Stimulated activated CD8-positive, alpha-beta memory T cell treated with anti-CD3 and anti-CD28 coated beads, Interleukin-12 subunit alpha, Interleukin-12 subunit beta, amount 100 ng/mL, for 4 hours (primary cell): ENCODE data around the gene TIMM21.

ENCODE experiments used
- DNase-seq: peaks from one replicate; pipeline ENCODE4 v3.0.0-alpha.2; 2020; ENCODE audit warnings: low read depth

The TIMM21 gene

DNA sequence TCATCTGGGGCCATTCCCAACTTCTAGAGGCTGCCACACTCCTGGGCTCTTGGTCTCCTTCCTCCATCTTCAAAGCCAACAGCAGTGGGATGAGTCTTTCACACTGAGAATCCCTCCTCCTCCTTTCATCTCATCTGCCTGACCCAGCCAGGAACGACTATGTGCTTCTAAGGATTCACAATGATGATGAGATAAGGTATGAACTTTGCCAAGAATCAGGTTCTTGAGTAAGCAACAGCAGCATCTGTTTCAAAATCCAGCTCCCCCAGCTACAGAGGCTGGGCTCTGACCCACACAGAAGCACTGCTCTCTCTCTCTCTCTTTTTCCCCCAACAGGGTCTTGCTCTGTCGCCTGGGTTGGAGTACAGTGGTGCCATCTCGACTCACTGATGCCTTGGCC is 46.4 kb downstream of the TIMM21 start:
- no peak for DNase-seq

- DNase-seq: peak; percentile 14
Observed at GRCh38 chr18:74196220-74197119, 48.1 kb downstream of the TIMM21 start.

DNA sequence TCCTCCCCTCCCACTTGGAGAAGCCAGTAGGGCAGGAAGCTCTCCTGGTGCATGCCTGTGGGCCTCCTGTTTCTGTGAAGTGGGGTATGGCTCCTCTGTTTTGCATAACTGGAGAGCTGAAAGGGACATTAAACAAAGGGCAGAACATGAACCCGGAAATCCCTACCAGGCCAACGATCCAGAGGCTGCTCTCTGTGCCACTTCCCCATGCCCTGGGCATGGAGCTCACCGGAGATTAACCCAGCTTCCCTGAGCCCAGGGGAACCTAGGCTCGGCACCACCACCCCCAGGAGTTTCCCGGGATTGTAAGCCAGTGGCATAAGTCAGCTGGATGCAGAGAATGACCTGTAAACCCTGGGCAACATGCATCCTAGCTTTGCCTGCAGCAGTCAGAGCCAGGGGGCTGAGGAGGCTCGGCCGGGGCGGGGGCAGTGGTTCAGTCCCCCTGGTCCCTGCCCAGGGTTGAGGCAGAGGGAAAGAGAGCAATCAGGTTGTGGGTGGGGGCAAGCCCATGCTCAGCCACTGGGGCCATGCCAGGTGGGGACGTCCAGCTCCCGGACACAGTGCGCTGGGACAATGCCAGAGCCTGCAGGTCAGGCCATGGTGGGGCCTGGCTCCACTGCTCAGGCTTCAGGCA is 49.5 kb downstream of the TIMM21 start:
- no peak for DNase-seq

- no peak for DNase-seq
Observed at GRCh38 chr18:74198453-74198852, 50.1 kb downstream of the TIMM21 start.

DNA sequence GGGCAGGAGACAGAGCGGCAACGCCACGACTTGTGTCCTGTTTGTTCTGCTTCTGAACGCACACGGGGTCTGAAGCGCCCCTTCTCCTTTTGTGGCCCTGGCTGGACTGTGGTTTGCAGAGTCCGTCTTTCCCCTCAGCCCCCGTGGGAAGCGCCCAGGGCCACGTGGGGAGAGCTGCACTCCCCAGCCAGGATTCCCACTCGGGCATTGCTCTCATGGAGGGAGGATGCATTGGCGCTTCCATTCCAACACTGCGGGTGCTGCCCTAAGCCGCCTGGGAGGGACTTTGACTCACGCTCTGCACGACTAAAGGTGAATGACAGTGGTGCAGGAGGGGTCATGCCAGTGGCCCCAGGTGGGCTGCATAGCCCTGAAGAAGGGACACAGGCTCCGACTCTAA is 52.5 kb downstream of the TIMM21 start:
- no peak for DNase-seq

DNA sequence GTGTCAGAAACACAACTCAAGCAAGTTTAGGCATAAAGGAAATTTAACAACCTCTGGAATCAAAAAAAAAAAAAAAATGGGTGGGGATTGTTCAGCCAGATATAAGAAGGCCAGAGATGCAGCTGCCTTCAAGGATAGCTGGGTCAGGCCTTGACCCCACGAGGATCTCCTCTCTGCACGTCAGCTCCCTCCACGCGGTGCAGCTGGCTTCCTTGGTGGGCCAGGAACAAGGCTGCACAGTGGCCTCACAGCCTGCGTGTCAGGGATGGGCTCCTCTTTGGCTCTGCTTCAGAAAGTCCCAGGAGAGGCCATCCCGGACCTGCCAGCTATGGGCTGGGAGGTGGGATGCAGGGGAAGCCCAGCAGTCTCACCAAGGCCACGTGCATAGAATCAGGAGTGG is 55.5 kb downstream of the TIMM21 start:
- no peak for DNase-seq

DNA sequence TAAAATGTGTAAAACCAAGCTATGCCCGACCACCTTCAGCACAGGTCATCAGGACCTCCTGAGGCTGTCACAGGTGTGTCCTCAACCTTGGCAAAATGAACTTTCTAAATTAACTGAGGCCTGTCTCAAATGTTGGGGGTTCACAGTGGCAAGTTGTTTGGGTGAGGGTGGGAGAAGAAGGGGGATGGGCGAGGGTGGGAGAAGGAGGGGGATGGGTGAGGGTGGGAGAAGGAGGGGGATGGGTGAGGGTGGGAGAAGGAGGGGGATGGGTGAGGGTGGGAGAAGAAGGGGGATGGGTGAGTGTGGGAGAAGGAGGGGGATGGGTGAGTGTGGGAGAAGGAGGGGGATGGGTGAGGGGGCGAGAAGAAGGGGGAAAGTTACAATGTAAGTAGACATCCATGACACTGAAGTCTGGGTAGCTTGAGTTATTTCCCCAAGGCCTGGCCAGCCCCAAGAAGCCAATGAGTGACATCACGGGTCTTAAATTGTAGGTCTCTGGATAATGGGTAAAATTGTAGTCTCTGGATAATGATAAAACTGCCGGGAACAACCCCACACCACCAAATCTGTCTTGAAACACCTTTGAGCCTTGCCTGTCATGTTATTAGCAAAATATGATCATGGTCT is 56.3 kb downstream of the TIMM21 start:
- no peak for DNase-seq
